Left hindlimb (tissue), 1 donor: Measurements from ENCODE around the gene RELB.
A peak's percentile ranks its signal among the peaks of the same experiment; 100 is the strongest.

Source experiments
- DNase-seq: peaks from one replicate; pipeline ENCODE4 v3.0.0-alpha.2; 2018

RELB gene

GRCh38 chr19:45023048-45023447 lies 21.8 kb downstream of the RELB start:
- no peak for DNase-seq

- no peak for DNase-seq
Observed at GRCh38 chr19:45025264-45025663, 24.0 kb downstream of the RELB start.

GRCh38 chr19:45027371-45027770 lies 26.1 kb downstream of the RELB start:
- no peak for DNase-seq

GRCh38 chr19:45030825-45031224 lies 29.6 kb downstream of the RELB start:
- DNase-seq = no peak

- DNase-seq = no peak
Observed at GRCh38 chr19:45032421-45032820, 31.2 kb downstream of the RELB start.

GRCh38 chr19:45035755-45036154 lies 34.5 kb downstream of the RELB start:
- no peak for DNase-seq

- DNase-seq = no peak
Observed at GRCh38 chr19:45037393-45038169, 36.3 kb downstream of the RELB start.

- DNase-seq = peak; percentile 92
Observed at GRCh38 chr19:45038931-45039893, 37.9 kb downstream of the RELB start, which contains the start of gene CLASRP. CLASRP (plus strand) TSS chr19:45039045; CDS start chr19:45040213, 1,168 bp downstream.

GRCh38 chr19:45040059-45040771 lies 39.0 kb downstream of the RELB start:
- DNase-seq = no peak

GRCh38 chr19:45041125-45041524 lies 39.9 kb downstream of the RELB start:
- no peak for DNase-seq

- no peak for DNase-seq
Observed at GRCh38 chr19:45045671-45046353, 44.5 kb downstream of the RELB start.

- DNase-seq = no peak
Observed at GRCh38 chr19:45046355-45046754, 45.1 kb downstream of the RELB start.

GRCh38 chr19:45047188-45047797 lies 46.0 kb downstream of the RELB start:
- DNase-seq = no peak

GRCh38 chr19:45049073-45049736 lies 47.9 kb downstream of the RELB start:
- no peak for DNase-seq

- DNase-seq = no peak
Observed at GRCh38 chr19:45050036-45050435, 48.8 kb downstream of the RELB start.

- DNase-seq = no peak
Observed at GRCh38 chr19:45051929-45052579, 50.8 kb downstream of the RELB start.

GRCh38 chr19:45056831-45057230 lies 55.6 kb downstream of the RELB start:
- no peak for DNase-seq

GRCh38 chr19:45057444-45057843 lies 56.2 kb downstream of the RELB start:
- DNase-seq = no peak

- no peak for DNase-seq
Observed at GRCh38 chr19:45058622-45059159, 57.4 kb downstream of the RELB start.

GRCh38 chr19:45059258-45059965 lies 58.1 kb downstream of the RELB start:
- no peak for DNase-seq
